GM04503 (cell line): Measurements from ENCODE around the gene OPCML.

Experiments
- DNase-seq: peaks from one replicate; pipeline ENCODE4 v3.0.0-alpha.2; 2012; ENCODE audit warnings: low read depth

The OPCML gene

GRCh38 chr11:133228471-133229329 lies 303.6 kb downstream of the OPCML start:
- DNase-seq = no peak

- no peak for DNase-seq
Observed at GRCh38 chr11:133227632-133228111, 304.6 kb downstream of the OPCML start.

- no peak for DNase-seq
Observed at GRCh38 chr11:133224271-133224670, 308.0 kb downstream of the OPCML start.

GRCh38 chr11:133222425-133223330 lies 309.6 kb downstream of the OPCML start:
- no peak for DNase-seq

- no peak for DNase-seq
Observed at GRCh38 chr11:133219543-133219942, 312.8 kb downstream of the OPCML start.

GRCh38 chr11:133216813-133217212 lies 315.5 kb downstream of the OPCML start:
- no peak for DNase-seq

GRCh38 chr11:133215596-133216230 lies 316.6 kb downstream of the OPCML start:
- DNase-seq = no peak

GRCh38 chr11:133214646-133215045 lies 317.7 kb downstream of the OPCML start:
- DNase-seq = no peak

GRCh38 chr11:133212201-133212600 lies 320.1 kb downstream of the OPCML start:
- DNase-seq = no peak

- no peak for DNase-seq
Observed at GRCh38 chr11:133207995-133208394, 324.3 kb downstream of the OPCML start.

- no peak for DNase-seq
Observed at GRCh38 chr11:133206313-133207005, 325.8 kb downstream of the OPCML start.

- DNase-seq = no peak
Observed at GRCh38 chr11:133204158-133204557, 328.1 kb downstream of the OPCML start.

GRCh38 chr11:133202816-133203215 lies 329.5 kb downstream of the OPCML start:
- DNase-seq = no peak

GRCh38 chr11:133198438-133198837 lies 333.9 kb downstream of the OPCML start:
- DNase-seq = no peak

GRCh38 chr11:133197425-133197824 lies 334.9 kb downstream of the OPCML start:
- DNase-seq = no peak

GRCh38 chr11:133191931-133192330 lies 340.4 kb downstream of the OPCML start:
- no peak for DNase-seq

- no peak for DNase-seq
Observed at GRCh38 chr11:133181667-133182066, 350.6 kb downstream of the OPCML start.

GRCh38 chr11:133181066-133181465 lies 351.2 kb downstream of the OPCML start:
- no peak for DNase-seq

- no peak for DNase-seq
Observed at GRCh38 chr11:133180201-133180600, 352.1 kb downstream of the OPCML start.

GRCh38 chr11:133176748-133177147 lies 355.6 kb downstream of the OPCML start:
- no peak for DNase-seq

- no peak for DNase-seq
Observed at GRCh38 chr11:133175103-133175502, 357.2 kb downstream of the OPCML start.
